ENCODE data around the gene IL1RL2.

The IL1RL2 gene

GRCh38 chr2:102204638-102205037 lies 17.8 kb downstream of the IL1RL2 start:
- Histone ChIP-seq H3K36me3 (no peaks in the 10 kb centered on the region), H3K27me3 (no peaks in the 10 kb centered on the region), H3K4me3 (no peak overlapping the region), H3K27ac (no peak overlapping the region), H4K20me1 (no peaks in the 10 kb centered on the region), H3K4me1 (no peaks in the 10 kb centered on the region), H3K9ac (no peak overlapping the region), H3K4me2 (no peak overlapping the region), H3K9me3 (replicated peaks in 1 of 11) (peaks cover 0 to 23% (median 10%) of the 10 kb centered on the region in 11 experiments; a peak in 10 of 22 replicates)
- TF ChIP-seq Cebpa-rat (IDR thresholded peaks at IDR 0.05): no peak

DNA sequence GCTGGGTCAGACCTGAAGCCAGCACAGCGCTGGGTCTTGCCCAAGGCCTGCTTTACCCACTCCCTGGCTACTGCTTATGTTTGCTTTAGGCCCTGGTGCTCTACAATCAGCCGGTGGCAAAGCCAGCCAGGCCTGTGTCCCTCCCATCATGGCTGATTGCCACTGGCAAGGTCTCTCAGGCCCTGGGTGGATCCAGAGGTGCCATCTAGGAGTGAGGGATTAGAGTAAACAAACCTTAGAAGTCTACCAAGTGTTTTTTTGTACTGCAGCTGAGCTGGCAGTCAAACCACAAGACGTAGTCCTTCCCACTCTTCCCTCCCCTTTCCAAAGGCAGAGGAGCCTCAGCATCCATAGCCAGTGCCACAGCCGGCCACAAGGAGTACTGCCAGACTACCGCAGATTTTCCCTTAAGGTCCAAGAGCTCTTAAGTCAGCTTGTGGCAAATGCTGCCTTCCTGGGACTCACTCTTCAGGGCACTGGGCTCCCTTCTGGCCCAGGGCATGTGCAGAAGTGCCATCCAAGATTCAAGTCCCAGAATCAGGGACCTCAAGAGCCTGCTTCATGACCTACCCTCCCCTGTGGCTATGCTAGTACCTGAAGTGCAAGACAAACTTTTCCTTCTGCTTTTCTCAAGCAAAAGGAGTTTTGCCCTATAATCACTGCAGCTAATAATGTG lies 20.0 kb downstream of the IL1RL2 start:
- Histone ChIP-seq H3K9ac (no peak overlapping the region), H3K36me3 (no peaks in the 10 kb centered on the region), H4K20me1 (no peaks in the 10 kb centered on the region), H3K4me2 (no peak overlapping the region), H3K27ac (no peak overlapping the region), H3K27me3 (no peaks in the 10 kb centered on the region), H3K4me3 (no peak overlapping the region), H3K4me1 (no peaks in the 10 kb centered on the region), H3K9me3 (replicated peaks in 1 of 11) (peaks cover 0 to 23% (median 10%) of the 10 kb centered on the region in 11 experiments; a peak in 10 of 22 replicates)
- no peak for TF ChIP-seq Cebpa-rat (IDR thresholded peaks at IDR 0.05)

- TF ChIP-seq Cebpa-rat (IDR thresholded peaks at IDR 0.05): no peak
- no peaks in the 10 kb centered on the region for H3K4me1 ChIP-seq
- no peaks in the 10 kb centered on the region for H4K20me1 ChIP-seq
- no peak overlapping the region for H3K4me2 ChIP-seq
- H3K27me3 ChIP-seq: no peaks in the 10 kb centered on the region
- H3K9ac ChIP-seq: no peak overlapping the region
- peaks cover 0 to 23% (median 10%) of the 10 kb centered on the region in 11 experiments; a peak in 10 of 22 replicates for H3K9me3 ChIP-seq (replicated peaks in 1 of 11)
- no peaks in the 10 kb centered on the region for H3K36me3 ChIP-seq
- no peak overlapping the region for H3K27ac ChIP-seq
- no peak overlapping the region for H3K4me3 ChIP-seq
Measured at GRCh38 chr2:102208774-102209173, 22.0 kb downstream of the IL1RL2 start.

- no peaks in the 10 kb centered on the region for H3K27me3 ChIP-seq
- H3K27ac ChIP-seq: no peak overlapping the region
- H3K4me2 ChIP-seq: no peak overlapping the region
- H3K9ac ChIP-seq: no peak overlapping the region
- peaks cover 0 to 18% (median 5%) of the 10 kb centered on the region in 11 experiments; a peak in 10 of 22 replicates for H3K9me3 ChIP-seq (replicated peaks in 1 of 11)
- no peaks in the 10 kb centered on the region for H3K36me3 ChIP-seq
- H4K20me1 ChIP-seq: no peaks in the 10 kb centered on the region
- TF ChIP-seq Cebpa-rat (IDR thresholded peaks at IDR 0.05): no peak
- H3K4me1 ChIP-seq: no peaks in the 10 kb centered on the region
- H3K4me3 ChIP-seq: no peak overlapping the region
Measured at GRCh38 chr2:102209474-102209873, 22.7 kb downstream of the IL1RL2 start.

GRCh38 chr2:102217032-102217431 lies 30.2 kb downstream of the IL1RL2 start:
- H3K9ac ChIP-seq: no peak overlapping the region
- H3K27ac ChIP-seq: no peak overlapping the region
- H3K36me3 ChIP-seq: 0 out of 22 replicates have a peak, but pooled peaks cover 0 to 4% (median 0%) of the 10 kb centered on the region in 11 experiments
- TF ChIP-seq Cebpa-rat (IDR thresholded peaks at IDR 0.05): no peak
- H3K4me3 ChIP-seq: no peak overlapping the region; a peak in 1 of 20 replicates
- peaks cover 4 to 8% (median 6%) of the 10 kb centered on the region in 10 experiments; a peak in 13 of 20 replicates for H3K4me1 ChIP-seq
- H3K4me2 ChIP-seq: no peak overlapping the region
- no peaks in the 10 kb centered on the region for H4K20me1 ChIP-seq
- peaks cover 37 to 47% (median 42%) of the 10 kb centered on the region in 11 experiments for H3K9me3 ChIP-seq (replicated peaks in 1 of 11)
- no peaks in the 10 kb centered on the region for H3K27me3 ChIP-seq

- H3K27me3 ChIP-seq: no peaks in the 10 kb centered on the region
- no peaks in the 10 kb centered on the region for H3K9me3 ChIP-seq (replicated peaks in 1 of 11)
- peak overlapping the region in 9 of 11 experiments; percentile 6 to 62 (median 45); a peak in 15 of 22 replicates for H3K27ac ChIP-seq
- TF ChIP-seq Cebpa-rat (IDR thresholded peaks at IDR 0.05): no peak
- peaks cover 14 to 70% (median 41%) of the 10 kb centered on the region in 10 experiments for H3K4me1 ChIP-seq
- no peaks in the 10 kb centered on the region for H4K20me1 ChIP-seq
- H3K4me2 ChIP-seq: peak overlapping the region; percentile 3 to 75 (median 58); a peak in 18 of 22 replicates
- H3K36me3 ChIP-seq: no peaks in the 10 kb centered on the region
- no peak overlapping the region for H3K4me3 ChIP-seq
- H3K9ac ChIP-seq: no peak overlapping the region
Measured at GRCh38 chr2:102224824-102225739, 38.3 kb downstream of the IL1RL2 start.

- TF ChIP-seq Cebpa-rat (IDR thresholded peaks at IDR 0.05): no peak
- Histone ChIP-seq H3K9me3 (replicated peaks in 1 of 11) (no peaks in the 10 kb centered on the region), H3K36me3 (no peaks in the 10 kb centered on the region), H3K27me3 (no peaks in the 10 kb centered on the region), H3K4me1 (peaks cover 14 to 77% (median 41%) of the 10 kb centered on the region in 10 experiments), H4K20me1 (no peaks in the 10 kb centered on the region), H3K4me3 (no peak overlapping the region), H3K4me2 (peak overlapping the region in 7 of 11 experiments; percentile 54 to 86 (median 81); a peak in 9 of 22 replicates), H3K27ac (peak overlapping the region in 6 of 11 experiments; percentile 13 to 89 (median 83); a peak in 7 of 22 replicates), H3K9ac (peak overlapping the region in 1 of 11 experiments; percentile 74; a peak in 1 of 22 replicates)
Measured at GRCh38 chr2:102226171-102226570, 39.3 kb downstream of the IL1RL2 start.

DNA sequence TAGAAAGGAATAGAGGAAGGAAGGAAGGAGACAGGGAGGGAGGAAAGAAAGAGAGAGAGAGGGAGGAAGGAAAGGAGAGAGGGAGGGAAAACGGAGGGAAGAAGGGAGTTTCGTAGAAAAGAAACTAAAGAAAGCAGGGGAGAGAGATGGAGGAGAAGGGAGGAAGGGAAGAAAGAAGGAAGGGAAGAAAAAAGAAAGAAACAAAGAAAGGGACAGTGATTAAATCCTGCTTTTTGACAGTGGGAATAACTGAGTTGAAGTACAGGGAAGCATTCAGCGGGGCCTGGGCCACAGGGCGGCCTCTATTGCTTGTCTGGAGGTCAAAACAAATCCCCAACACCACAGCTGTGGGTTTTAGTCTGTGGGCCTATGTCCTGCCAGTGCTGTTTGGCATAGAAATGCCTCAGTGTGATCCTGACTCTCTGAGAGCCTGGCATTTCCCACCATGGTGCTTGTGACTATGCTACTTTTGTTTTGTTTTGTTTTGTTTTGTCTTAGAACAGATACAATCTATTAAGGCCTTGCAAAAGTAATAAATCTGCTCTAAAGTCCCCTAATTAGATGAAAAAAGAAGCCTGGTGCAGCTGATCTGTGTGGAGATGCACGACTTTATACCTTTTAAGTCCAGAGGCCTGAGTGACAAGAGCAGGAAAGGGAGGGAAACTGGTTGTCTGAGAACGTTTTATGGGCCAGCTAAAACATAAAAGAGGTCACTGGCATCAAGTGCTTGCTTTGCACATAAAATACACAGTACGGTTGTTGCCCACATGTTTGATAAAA lies 40.0 kb downstream of the IL1RL2 start:
- H3K9me3 ChIP-seq (replicated peaks in 1 of 11): no peaks in the 10 kb centered on the region
- no peak for TF ChIP-seq Cebpa-rat (IDR thresholded peaks at IDR 0.05)
- peak overlapping the region in 10 of 11 experiments; percentile 35 to 86 (median 72); a peak in 19 of 22 replicates for H3K4me2 ChIP-seq
- H3K27me3 ChIP-seq: no peaks in the 10 kb centered on the region
- H3K27ac ChIP-seq: peak overlapping the region in 10 of 11 experiments; percentile 46 to 89 (median 70); a peak in 18 of 22 replicates
- H3K4me1 ChIP-seq: peaks cover 14 to 77% (median 41%) of the 10 kb centered on the region in 10 experiments
- no peak overlapping the region; a peak in 1 of 20 replicates for H3K4me3 ChIP-seq
- H3K9ac ChIP-seq: peak overlapping the region in 5 of 11 experiments; percentile 66 to 74 (median 71); a peak in 9 of 22 replicates
- no peaks in the 10 kb centered on the region for H4K20me1 ChIP-seq
- H3K36me3 ChIP-seq: no peaks in the 10 kb centered on the region
